ACC112 (cell line): ENCODE measurements around the gene CLRN3.

Experiments
- H2AFZ ChIP-seq: fragments of 200-600 bp; sonication (generic); one replicate; pipeline ENCODE4 v1.6.0; 2017; ENCODE audit warnings: antibody characterized with exemption, low read length; ENCODE audit not compliant: unreplicated experiment
- H3K27ac ChIP-seq: fragments of 200-600 bp; sonication (generic); 2 replicates; pipeline ENCODE4 v1.5.1; 2014; ENCODE audit warnings: low read depth, mild to moderate bottlenecking, antibody characterized with exemption, low read length, moderate library complexity
- H3K27me3 ChIP-seq: fragments of 200-600 bp; sonication (generic); 2 replicates; pipeline ENCODE4 v1.6.1; 2014; ENCODE audit warnings: mild to moderate bottlenecking, antibody characterized with exemption, low read length, moderate library complexity, mixed read lengths; ENCODE audit not compliant: insufficient read depth
- H3K36me3 ChIP-seq: fragments of 200-600 bp; sonication (generic); 2 replicates; pipeline ENCODE4 v1.6.1; 2016; ENCODE audit warnings: mild to moderate bottlenecking, antibody characterized with exemption, low read length, moderate library complexity, mixed read lengths; ENCODE audit not compliant: insufficient read depth
- H3K4me1 ChIP-seq: fragments of 200-600 bp; sonication (generic); one replicate; pipeline ENCODE4 v1.6.1; 2016; ENCODE audit warnings: low read length, mixed read lengths; ENCODE audit not compliant: insufficient read depth, unreplicated experiment, control insufficient read depth
- H3K4me3 ChIP-seq: fragments of 200-600 bp; sonication (generic); 2 replicates; pipeline ENCODE4 v1.5.1; 2014; ENCODE audit warnings: mild to moderate bottlenecking, low read depth, low read length
- H3K79me2 ChIP-seq: fragments of 200-600 bp; sonication (generic); one replicate; pipeline ENCODE4 v1.6.0; 2016; ENCODE audit warnings: low read length; ENCODE audit not compliant: control insufficient read depth, unreplicated experiment, insufficient read depth

CLRN3 gene

GRCh38 chr10:127855591-127855881 is 37.2 kb downstream of the CLRN3 start:
- H2AFZ ChIP-seq = no peak overlapping the region

GRCh38 chr10:127854769-127855590 is 37.8 kb downstream of the CLRN3 start:
- Histone ChIP-seq H3K4me3 (no peak overlapping the region), H3K79me2 (no peaks in the 10 kb centered on the region), H3K27me3 (peaks cover 13% of the 10 kb centered on the region), H3K27ac (no peak overlapping the region), H3K4me1 (no peaks in the 10 kb centered on the region), H2AFZ (no peak overlapping the region), H3K36me3 (no peaks in the 10 kb centered on the region)

More at GRCh38 chr10:127855591-127855881, 37.2 kb downstream of the CLRN3 start:
- Histone ChIP-seq H3K36me3 (no peaks in the 10 kb centered on the region), H3K27me3 (peaks cover 13% of the 10 kb centered on the region), H3K27ac (no peak overlapping the region), H3K79me2 (no peaks in the 10 kb centered on the region), H3K4me3 (no peak overlapping the region), H3K4me1 (no peaks in the 10 kb centered on the region)

- H3K4me1 ChIP-seq = no peaks in the 10 kb centered on the region
- H2AFZ ChIP-seq = no peak overlapping the region
- no peaks in the 10 kb centered on the region for H3K79me2 ChIP-seq
- no peaks in the 10 kb centered on the region for H3K36me3 ChIP-seq
- H3K4me3 ChIP-seq = no peak overlapping the region
- H3K27me3 ChIP-seq = peaks cover 8% of the 10 kb centered on the region
- H3K27ac ChIP-seq = no peak overlapping the region
Measured at GRCh38 chr10:127853868-127854768, 38.6 kb downstream of the CLRN3 start.

- no peak overlapping the region for H3K4me3 ChIP-seq
- H3K4me1 ChIP-seq = no peaks in the 10 kb centered on the region
- no peaks in the 10 kb centered on the region for H3K36me3 ChIP-seq
- H2AFZ ChIP-seq = no peak overlapping the region
- H3K27ac ChIP-seq = no peak overlapping the region
- H3K79me2 ChIP-seq = no peaks in the 10 kb centered on the region
- H3K27me3 ChIP-seq = peaks cover 8% of the 10 kb centered on the region
Measured at GRCh38 chr10:127852456-127852855, 40.3 kb downstream of the CLRN3 start.

- Histone ChIP-seq H3K4me1 (no peaks in the 10 kb centered on the region), H3K27me3 (peaks cover 8% of the 10 kb centered on the region; the same call in 1 of the 2 replicates), H3K79me2 (no peaks in the 10 kb centered on the region), H3K36me3 (no peaks in the 10 kb centered on the region), H3K4me3 (no peak overlapping the region), H2AFZ (no peak overlapping the region), H3K27ac (no peak overlapping the region)
Measured at GRCh38 chr10:127851661-127852194, 41.0 kb downstream of the CLRN3 start.

GRCh38 chr10:127850944-127851343 is 41.8 kb downstream of the CLRN3 start:
- Histone ChIP-seq H3K36me3 (no peaks in the 10 kb centered on the region), H3K79me2 (no peaks in the 10 kb centered on the region), H2AFZ (no peak overlapping the region), H3K4me3 (no peak overlapping the region), H3K27me3 (peaks cover 14% of the 10 kb centered on the region), H3K27ac (no peak overlapping the region), H3K4me1 (no peaks in the 10 kb centered on the region)

GRCh38 chr10:127849921-127850320 is 42.8 kb downstream of the CLRN3 start:
- Histone ChIP-seq H2AFZ (no peak overlapping the region), H3K4me1 (no peaks in the 10 kb centered on the region), H3K79me2 (no peaks in the 10 kb centered on the region), H3K27me3 (peaks cover 21% of the 10 kb centered on the region), H3K4me3 (no peak overlapping the region), H3K36me3 (no peaks in the 10 kb centered on the region), H3K27ac (no peak overlapping the region)

- no peak overlapping the region for H3K4me3 ChIP-seq
- no peaks in the 10 kb centered on the region for H3K36me3 ChIP-seq
- H3K79me2 ChIP-seq = no peaks in the 10 kb centered on the region
- no peak overlapping the region for H3K27ac ChIP-seq
- H2AFZ ChIP-seq = no peak overlapping the region
- peaks cover 24% of the 10 kb centered on the region for H3K27me3 ChIP-seq
- H3K4me1 ChIP-seq = no peaks in the 10 kb centered on the region
Measured at GRCh38 chr10:127849224-127849623, 43.5 kb downstream of the CLRN3 start.

- H3K36me3 ChIP-seq = no peaks in the 10 kb centered on the region
- no peaks in the 10 kb centered on the region for H3K4me1 ChIP-seq
- no peak overlapping the region for H3K4me3 ChIP-seq
- H3K27ac ChIP-seq = no peak overlapping the region
- no peaks in the 10 kb centered on the region for H3K79me2 ChIP-seq
- no peak overlapping the region for H2AFZ ChIP-seq
- H3K27me3 ChIP-seq = peaks cover 31% of the 10 kb centered on the region
Measured at GRCh38 chr10:127848226-127848625, 44.5 kb downstream of the CLRN3 start.

- H3K79me2 ChIP-seq = no peaks in the 10 kb centered on the region
- H3K4me3 ChIP-seq = no peak overlapping the region
- H3K4me1 ChIP-seq = no peaks in the 10 kb centered on the region
- H3K36me3 ChIP-seq = no peaks in the 10 kb centered on the region
- H2AFZ ChIP-seq = no peak overlapping the region
- H3K27ac ChIP-seq = no peak overlapping the region
- peaks cover 46% of the 10 kb centered on the region for H3K27me3 ChIP-seq
Measured at GRCh38 chr10:127845756-127846155, 47.0 kb downstream of the CLRN3 start.
